Activated T-cell treated with anti-CD3 and anti-CD28 coated beads for 48 hours (primary cell): ENCODE results near the gene CTDSP1.

ENCODE experiments used
- DNase-seq: peaks from one replicate; pipeline ENCODE4 v3.0.0-alpha.2; 2020; ENCODE audit warnings: low read depth

The CTDSP1 gene

GRCh38 chr2:218383892-218384519 lies 15.7 kb upstream of the CTDSP1 start:
- no peak for DNase-seq

- no peak for DNase-seq
Observed at GRCh38 chr2:218384975-218385374, 14.7 kb upstream of the CTDSP1 start.

- no peak for DNase-seq
Observed at GRCh38 chr2:218386505-218387368, 12.9 kb upstream of the CTDSP1 start.

GRCh38 chr2:218387369-218388194 lies 12.1 kb upstream of the CTDSP1 start:
- no peak for DNase-seq

- no peak for DNase-seq
Observed at GRCh38 chr2:218389333-218390150, 10.1 kb upstream of the CTDSP1 start.

- no peak for DNase-seq
Observed at GRCh38 chr2:218391202-218391601, 8.5 kb upstream of the CTDSP1 start.

- no peak for DNase-seq
Observed at GRCh38 chr2:218392459-218392858, 7.2 kb upstream of the CTDSP1 start.

- DNase-seq = no peak
Observed at GRCh38 chr2:218392891-218393462, 6.7 kb upstream of the CTDSP1 start.

- no peak for DNase-seq
Observed at GRCh38 chr2:218393750-218394290, 5.8 kb upstream of the CTDSP1 start.

- DNase-seq = no peak
Observed at GRCh38 chr2:218394298-218395089, 5.2 kb upstream of the CTDSP1 start.

GRCh38 chr2:218395090-218395444 lies 4.6 kb upstream of the CTDSP1 start:
- no peak for DNase-seq

GRCh38 chr2:218395456-218395825 lies 4.2 kb upstream of the CTDSP1 start:
- DNase-seq = no peak

GRCh38 chr2:218395826-218396687 lies 3.6 kb upstream of the CTDSP1 start:
- peak; percentile 92 for DNase-seq

GRCh38 chr2:218396688-218397462 lies 2.8 kb upstream of the CTDSP1 start:
- peak; percentile 47 for DNase-seq

GRCh38 chr2:218397463-218397819 lies 2.2 kb upstream of the CTDSP1 start:
- no peak for DNase-seq

- peak; percentile 57 for DNase-seq
Observed at GRCh38 chr2:218397820-218398436, 1.7 kb upstream of the CTDSP1 start.

GRCh38 chr2:218398437-218399390 lies 954 bp upstream of the CTDSP1 start:
- peak; percentile 67 for DNase-seq
